IMR-90 (cell line): ENCODE data around the gene EBF3. TPM values are rescaled to one million over a fixed set of nuclear protein-coding genes. Genes with fewer than 3 reads are reported as not detected.

Source experiments
- ATAC-seq: fragments of 200-7000 bp; cut with Tn5 transposase; 2 replicates; pipeline ENCODE4 v1.9.1; 2020; ENCODE audit warnings: low read depth, mild to moderate bottlenecking, moderate library complexity
- BruUV-seq: library from RNA; stranded (reverse); fragments of 400-500 nt; replicated peaks from 2 replicates; lab custom pipeline; 2021; lab: Mats Ljungman, UMichigan
- CTCF ChIA-PET: fragments of 300-600 bp; formaldehyde crosslinking; extraction: SDS; loops from one replicate; lab custom pipeline; 2021; ENCODE audit warnings: antibody characterized with exemption; lab: Yijun Ruan, JAX
- POLR2A ChIA-PET: fragments of 300-600 bp; sonication (Branson Sonifier 250); formaldehyde crosslinking; loops from one replicate; lab custom pipeline; 2022; ENCODE audit warnings: antibody characterized with exemption; ENCODE audit not compliant: unreplicated experiment; lab: Charles Lee
- DNase-seq: peaks from one replicate; pipeline ENCODE4 v3.0.0; 2013
- H2AFZ ChIP-seq: replicated peaks from 2 replicates; pipeline ENCODE3; 2013; ENCODE audit warnings: low read length, mild to moderate bottlenecking; ENCODE audit not compliant: poor library complexity
- H2AK5ac ChIP-seq: 2 replicates; pipeline ENCODE4 v1.6.1; 2013; ENCODE audit warnings: low read depth, low read length, inconsistent platforms
- H2AK9ac ChIP-seq: replicated peaks from 2 replicates; pipeline ENCODE3; 2013; ENCODE audit warnings: mild to moderate bottlenecking, low read depth, low read length, moderate library complexity; ENCODE audit not compliant: poor library complexity
- H2BK120ac ChIP-seq: 2 replicates; pipeline ENCODE4 v1.6.1; 2013; ENCODE audit warnings: low read depth, low read length, inconsistent platforms
- H2BK15ac ChIP-seq: 3 replicates; pipeline ENCODE4 v1.6.1; 2013; ENCODE audit warnings: low read depth, low read length, inconsistent platforms
- H2BK20ac ChIP-seq: 2 replicates; pipeline ENCODE4 v1.6.1; 2013; ENCODE audit warnings: low read depth, mild to moderate bottlenecking, inconsistent platforms, low read length, moderate library complexity
- H2BK5ac ChIP-seq: 2 replicates; pipeline ENCODE4 v1.6.1; 2013; ENCODE audit warnings: mild to moderate bottlenecking, low read depth, low read length, inconsistent platforms; ENCODE audit not compliant: poor library complexity, severe bottlenecking
- H3K14ac ChIP-seq: replicated peaks from 2 replicates; pipeline ENCODE4 v1.6.1; 2013; ENCODE audit warnings: low read depth, low read length, inconsistent platforms
- H3K18ac ChIP-seq: 2 replicates; pipeline ENCODE4 v1.6.1; 2013; ENCODE audit warnings: low read depth, low read length, control low read depth
- H3K23ac ChIP-seq: 2 replicates; pipeline ENCODE4 v1.6.1; 2013; ENCODE audit warnings: low read depth, low read length, inconsistent platforms
- H3K27ac ChIP-seq: 2 replicates; pipeline ENCODE4 v1.5.1; 2013; ENCODE audit warnings: mild to moderate bottlenecking, control low read depth, low read length; ENCODE audit not compliant: insufficient read depth
- H3K27me3 ChIP-seq: 2 replicates; pipeline ENCODE4 v1.6.1; 2013; ENCODE audit warnings: low read length; ENCODE audit not compliant: control insufficient read depth, insufficient read depth
- H3K36me3 ChIP-seq: 2 replicates; pipeline ENCODE4 v1.6.1; 2013; ENCODE audit warnings: low read length, mixed read lengths; ENCODE audit not compliant: control insufficient read depth, insufficient read depth
- H3K4ac ChIP-seq: 2 replicates; pipeline ENCODE4 v1.6.1; 2013; ENCODE audit warnings: low read depth, low read length, inconsistent platforms
- H3K4me1 ChIP-seq: 2 replicates; pipeline ENCODE4 v1.6.1; 2013; ENCODE audit warnings: low read length, mixed read lengths; ENCODE audit not compliant: control insufficient read depth, insufficient read depth
- H3K4me2 ChIP-seq: 2 replicates; pipeline ENCODE4 v1.6.1; 2013; ENCODE audit warnings: low read depth, mild to moderate bottlenecking, control low read depth, low read length, moderate library complexity
- H3K4me3 ChIP-seq: 2 replicates; pipeline ENCODE4 v1.5.1; 2013; ENCODE audit warnings: low read depth, mild to moderate bottlenecking, control low read depth, low read length, moderate library complexity; ENCODE audit not compliant: insufficient read depth
- H3K56ac ChIP-seq: 2 replicates; pipeline ENCODE4 v1.6.1; 2013; ENCODE audit warnings: low read length, inconsistent platforms; ENCODE audit not compliant: insufficient read depth; ENCODE audit errors: extremely low read depth
- H3K79me1 ChIP-seq, 2 experiments: 2 replicates each; pipeline ENCODE4 v1.6.1; 2013; ENCODE audit warnings: low read length in 2 of 2, inconsistent platforms in 1 of 2, low read depth in 1 of 2
- H3K9ac ChIP-seq: 2 replicates; pipeline ENCODE4 v1.6.1; 2013; ENCODE audit warnings: low read depth, low read length, control low read depth
- H3K9me1 ChIP-seq: 2 replicates; pipeline ENCODE4 v1.6.1; 2013; ENCODE audit warnings: low read length, inconsistent platforms; ENCODE audit not compliant: insufficient read depth
- H3K9me3 ChIP-seq: 2 replicates; pipeline ENCODE4 v1.6.1; 2013; ENCODE audit warnings: low read length; ENCODE audit not compliant: control insufficient read depth, insufficient read depth
- H4K20me1 ChIP-seq: 2 replicates; pipeline ENCODE4 v1.6.1; 2013; ENCODE audit warnings: low read length, inconsistent platforms; ENCODE audit not compliant: insufficient read depth
- H4K5ac ChIP-seq: 2 replicates; pipeline ENCODE4 v1.6.1; 2013; ENCODE audit warnings: mild to moderate bottlenecking, low read depth, low read length, control low read depth
- H4K8ac ChIP-seq, 2 experiments: 2 replicates each; pipeline ENCODE4 v1.6.1; 2013; ENCODE audit warnings: low read depth in 2 of 2, low read length in 2 of 2, control low read depth in 1 of 2, inconsistent platforms in 1 of 2
- H4K91ac ChIP-seq: 2 replicates; pipeline ENCODE4 v1.6.1; 2013; ENCODE audit warnings: low read depth, low read length, inconsistent platforms; ENCODE audit not compliant: insufficient read depth
- BHLHE40 ChIP-seq: fragments of 150-350 bp; IDR thresholded peaks from 2 replicates; pipeline ENCODE4 v1.6.1; 2016; ENCODE audit warnings: mild to moderate bottlenecking, low read depth, low read length
- CEBPB ChIP-seq: IDR thresholded peaks from 2 replicates; pipeline ENCODE4 v1.6.1; 2012; ENCODE audit warnings: low read depth, low read length, improper control_type of control experiment
- CHD1 ChIP-seq: IDR thresholded peaks from 2 replicates; pipeline ENCODE4 v1.6.1; 2012; ENCODE audit warnings: low read depth, low read length, improper control_type of control experiment
- CTCF ChIP-seq: conservative IDR thresholded peaks from 2 replicates; pipeline ENCODE4 v1.5.1; 2012; ENCODE audit warnings: mild to moderate bottlenecking, low read depth, low read length, improper control_type of control experiment
- ELK1 ChIP-seq: fragments of 150-350 bp; IDR thresholded peaks from 2 replicates; pipeline ENCODE4 v1.6.1; 2016; ENCODE audit warnings: low read depth, mild to moderate bottlenecking, low read length, moderate library complexity, borderline replicate concordance
- FOS ChIP-seq: fragments of 150-350 bp; IDR thresholded peaks from 2 replicates; pipeline ENCODE4 v1.6.1; 2016; ENCODE audit warnings: low read depth, low read length
- MAFK ChIP-seq: IDR thresholded peaks from 2 replicates; pipeline ENCODE4 v1.6.1; 2012; ENCODE audit warnings: low read depth, low read length, improper control_type of control experiment
- MAZ ChIP-seq: IDR thresholded peaks from 2 replicates; pipeline ENCODE4 v1.6.1; 2012; ENCODE audit warnings: low read depth, mild to moderate bottlenecking, low read length, improper control_type of control experiment, moderate library complexity, borderline replicate concordance
- MXI1 ChIP-seq: IDR thresholded peaks from 2 replicates; pipeline ENCODE4 v1.6.1; 2012; ENCODE audit warnings: low read depth, mild to moderate bottlenecking, low read length, moderate library complexity, borderline replicate concordance
- NFE2L2 ChIP-seq: fragments of 150-350 bp; IDR thresholded peaks from 2 replicates; pipeline ENCODE4 v1.6.1; 2016; ENCODE audit warnings: low read depth, mild to moderate bottlenecking, low read length
- POLR2A ChIP-seq: IDR thresholded peaks from 2 replicates; pipeline ENCODE4 v1.6.1; 2012; ENCODE audit warnings: mild to moderate bottlenecking, low read depth, low read length
- RAD21 ChIP-seq: IDR thresholded peaks from 2 replicates; pipeline ENCODE4 v1.6.1; 2012; ENCODE audit warnings: low read length, improper control_type of control experiment
- RCOR1 ChIP-seq: IDR thresholded peaks from 2 replicates; pipeline ENCODE4 v1.6.1; 2012; ENCODE audit warnings: mild to moderate bottlenecking, low read length, improper control_type of control experiment; ENCODE audit not compliant: insufficient replicate concordance
- RFX5 ChIP-seq: IDR thresholded peaks from 2 replicates; pipeline ENCODE4 v1.8.0; 2012; ENCODE audit warnings: low read depth, mild to moderate bottlenecking, low read length, moderate library complexity
- SMC3 ChIP-seq: fragments of 150-350 bp; IDR thresholded peaks from 2 replicates; pipeline ENCODE4 v1.6.1; 2016; ENCODE audit warnings: low read depth, mild to moderate bottlenecking, antibody characterized with exemption, low read length, moderate library complexity
- USF2 ChIP-seq: fragments of 150-350 bp; IDR thresholded peaks from 2 replicates; pipeline ENCODE4 v1.6.1; 2017; ENCODE audit warnings: mild to moderate bottlenecking, antibody characterized with exemption, low read length, low read depth
- WGBS, 2 experiments: methylation state at CpG; one replicate each; pipeline versions ENCODE4 v1.1.5 to v1.1.7; 2013; ENCODE audit warnings: missing lambda C conversion rate in 2 of 2; ENCODE audit not compliant: insufficient read length in 1 of 2; ENCODE audit errors: extremely low coverage in 2 of 2; 5-methylcytosine and 5-hydroxymethylcytosine counted together
- dilution Hi-C: fragments of 300-500 bp; cut with HindIII; formaldehyde crosslinking; loops from one replicate; pipeline ENCODE4 v1.14.3; 2018; ENCODE audit warnings: low sequenced_read_pairs; ENCODE audit not compliant: unreplicated experiment
- in situ Hi-C: fragments of 300-500 bp; cut with MboI; formaldehyde crosslinking; loops from 3 replicates; pipeline ENCODE4 v1.14.3; 2019; ENCODE audit warnings: low sequenced_read_pairs, inconsistent platforms, mixed read lengths
- intact Hi-C: fragments of 100-400 bp; cut with micrococcal nuclease; formaldehyde crosslinking; loops from 2 replicates; pipeline ENCODE4 v1.10.0; 2022
- polyA plus RNA-seq, 3 experiments: library from polyadenylated mRNA; depleted of rRNA; stranded (reverse); fragments of >200 nt; gene quantifications; 2 replicates each; pipeline ENCODE4 v1.2.3, GENCODE V29; 2012; ENCODE audit warnings: low replicate concordance in 1 of 3
- total RNA-seq: library from RNA; depleted of rRNA; stranded (reverse); fragments of >200 nt; gene quantifications from 2 replicates; pipeline ENCODE4 v1.2.3, GENCODE V29; 2012

The EBF3 gene
- total and polyA plus RNA-seq, 2 of the 4 experiments (the other 2 are of a cell fraction) = 0.36 to 0.70 TPM

- H3K23ac ChIP-seq = no peak overlapping the region
- no peak overlapping the region for H2AK9ac ChIP-seq
- no peak overlapping the region for H3K9ac ChIP-seq
- 95% methylated on average over 17 of the region's 29 CpGs; no CpG with 5 or more reads in 1 of the 2 experiments for WGBS, 2 experiments
- no peak overlapping the region for H4K5ac ChIP-seq
- H2AK5ac ChIP-seq = no peak overlapping the region
- no peak overlapping the region for H3K27ac ChIP-seq
- dilution Hi-C loops (no loop called here), intact Hi-C loops (no loop called here), in situ Hi-C loops (no loop called here)
- no peaks in the 10 kb centered on the region for H3K4me1 ChIP-seq
- H3K56ac ChIP-seq = no peak overlapping the region
- no peak for DNase-seq
- POLR2A ChIA-PET = no interaction called here
- H2BK15ac ChIP-seq = no peak overlapping the region
- no peaks in the 10 kb centered on the region for H3K79me1 ChIP-seq
- no peak for TF ChIP-seq MAFK
- TF ChIP-seq CHD1 = no peak
- TF ChIP-seq MXI1 = no peak
- no peak for TF ChIP-seq SMC3
- no peak for TF ChIP-seq ELK1
- no peak for TF ChIP-seq MAZ
- TF ChIP-seq USF2 = no peak
- no peak for TF ChIP-seq FOS
- TF ChIP-seq POLR2A = no peak
- TF ChIP-seq RAD21 = no peak
- no peak for TF ChIP-seq CEBPB
- TF ChIP-seq BHLHE40 = no peak
- TF ChIP-seq RCOR1 = no peak
- no peak for TF ChIP-seq RFX5
- no peak for TF ChIP-seq CTCF
- no peak for TF ChIP-seq NFE2L2
- H3K9me1 ChIP-seq = no peaks in the 10 kb centered on the region
- H4K8ac ChIP-seq = no peak overlapping the region
- no TSS peak for BruUV-seq
- no peak overlapping the region for H3K4ac ChIP-seq
- H3K36me3 ChIP-seq = peaks cover 8% of the 10 kb centered on the region
- H2BK120ac ChIP-seq = no peak overlapping the region
- H3K18ac ChIP-seq = no peak overlapping the region
- H2BK5ac ChIP-seq = no peak overlapping the region
- CTCF ChIA-PET = no interaction called here
- H3K9me3 ChIP-seq = peaks cover 25% of the 10 kb centered on the region
- no peak overlapping the region for H4K91ac ChIP-seq
- no peak for ATAC-seq
- H3K4me3 ChIP-seq = no peak overlapping the region
- no peak overlapping the region for H3K14ac ChIP-seq
- H3K4me2 ChIP-seq = no peak overlapping the region
- H2AFZ ChIP-seq = no peak overlapping the region
- H4K20me1 ChIP-seq = no peaks in the 10 kb centered on the region
- no peak overlapping the region for H2BK20ac ChIP-seq
- no peaks in the 10 kb centered on the region for H3K27me3 ChIP-seq
Measured at GRCh38 chr10:129840196-129840590, 123.9 kb downstream of the EBF3 start.
